Measurements from ENCODE around the gene CCBE1. TPM values are rescaled to one million over a fixed set of nuclear protein-coding genes. Genes with fewer than 3 reads are reported as not detected.
A peak's percentile ranks its signal among the peaks of the same experiment; 100 is the strongest.

Gene CCBE1
- total and polyA plus RNA-seq, 12 donors = 0.24 to 10.3 (median 1.3) TPM

GRCh38 chr18:59502274-59503175 lies 194.7 kb downstream of the CCBE1 start:
- H3K4me3 ChIP-seq = no peak overlapping the region
- peak; percentile 87 to 95 (median 90) for ATAC-seq
- no peaks in the 10 kb centered on the region for H3K36me3 ChIP-seq
- intact Hi-C loops (cut with DNase I) = loop anchor here in 1 of 10 donors (1.0 kb wide), 1 partner anchor 32 kb away; no protein-coding TSS in a partner anchor
- H3K4me1 ChIP-seq = peaks cover 3 to 39% (median 20%) of the 10 kb centered on the region in 9 donors
- peak in 1 of 2 donors; percentile 65 for DNase-seq
- H3K27ac ChIP-seq = peak overlapping the region; percentile 30 to 86 (median 78)
- no peaks in the 10 kb centered on the region for H3K27me3 ChIP-seq
- peaks cover 0 to 10% (median 0%) of the 10 kb centered on the region in 11 donors for H3K9me3 ChIP-seq
- 11 to 23% methylated on average over 12 of the region's 12 CpGs for WGBS, 2 donors
- TF ChIP-seq CTCF (IDR thresholded peaks at IDR 0.05) = no peak

GRCh38 chr18:59501920-59502273 lies 195.3 kb downstream of the CCBE1 start:
- DNase-seq (no peak), ATAC-seq (peak in 4 of 8 donors; percentile 30 to 54 (median 38))
- Histone ChIP-seq H3K4me1 (peaks cover 3 to 39% (median 20%) of the 10 kb centered on the region in 9 donors), H3K27me3 (no peaks in the 10 kb centered on the region), H3K9me3 (peaks cover 0 to 10% (median 0%) of the 10 kb centered on the region in 11 donors), H3K4me3 (no peak overlapping the region), H3K27ac (peak overlapping the region; percentile 30 to 86 (median 78)), H3K36me3 (no peaks in the 10 kb centered on the region)
- intact Hi-C loops (cut with DNase I) = loop anchor here in 1 of 10 donors (1.0 kb wide), 1 partner anchor 32 kb away; no protein-coding TSS in a partner anchor
- TF ChIP-seq CTCF (IDR thresholded peaks at IDR 0.05) = no peak
- 55 to 68% methylated on average over 6 of the region's 6 CpGs for WGBS, 2 donors

- Histone ChIP-seq H3K4me1 (peaks cover 3 to 36% (median 20%) of the 10 kb centered on the region in 9 donors), H3K27me3 (no peaks in the 10 kb centered on the region), H3K4me3 (no peak overlapping the region), H3K27ac (peak overlapping the region in 1 of 10 donors; percentile 83), H3K9me3 (no peaks in the 10 kb centered on the region), H3K36me3 (no peaks in the 10 kb centered on the region)
- ATAC-seq (no peak), DNase-seq (no peak)
- TF ChIP-seq CTCF (IDR thresholded peaks at IDR 0.05) = no peak
- intact Hi-C loops (cut with DNase I) = no loop called here
Observed at GRCh38 chr18:59500765-59501164, 196.5 kb downstream of the CCBE1 start.

- ATAC-seq (no peak), DNase-seq (no peak)
- Histone ChIP-seq H3K4me1 (peaks cover 3 to 31% (median 18%) of the 10 kb centered on the region in 9 donors), H3K9me3 (no peaks in the 10 kb centered on the region), H3K4me3 (no peak overlapping the region), H3K27ac (no peak overlapping the region), H3K27me3 (no peaks in the 10 kb centered on the region), H3K36me3 (no peaks in the 10 kb centered on the region)
- 45 to 60% methylated on average over 4 of the region's 4 CpGs for WGBS, 2 donors
- intact Hi-C loops (cut with DNase I) = no loop called here
- no peak for TF ChIP-seq CTCF (IDR thresholded peaks at IDR 0.05)
Observed at GRCh38 chr18:59498506-59499086, 198.6 kb downstream of the CCBE1 start.
